IPS-15b (cell line): ENCODE results near the gene ZNF213.

ENCODE experiments used
- H3K27me3 ChIP-seq: one replicate; pipeline ENCODE4 v1.6.1; 2013; ENCODE audit warnings: low read length; ENCODE audit not compliant: control insufficient read depth, insufficient read depth
- H3K36me3 ChIP-seq: one replicate; pipeline ENCODE4 v1.6.1; 2013; ENCODE audit warnings: low read length; ENCODE audit not compliant: control insufficient read depth, insufficient read depth
- H3K4me1 ChIP-seq: one replicate; pipeline ENCODE4 v1.6.1; 2013; ENCODE audit warnings: mild to moderate bottlenecking, low read length; ENCODE audit not compliant: control insufficient read depth, insufficient read depth
- H3K4me3 ChIP-seq: one replicate; pipeline ENCODE4 v1.5.1; 2013; ENCODE audit warnings: low read depth, low read length
- H3K9ac ChIP-seq: one replicate; pipeline ENCODE4 v1.6.1; 2013; ENCODE audit warnings: low read depth, mild to moderate bottlenecking, low read length
- H3K9me3 ChIP-seq: one replicate; pipeline ENCODE4 v1.6.1; 2013; ENCODE audit warnings: mild to moderate bottlenecking, low read length; ENCODE audit not compliant: control insufficient read depth, insufficient read depth

ZNF213 gene

DNA sequence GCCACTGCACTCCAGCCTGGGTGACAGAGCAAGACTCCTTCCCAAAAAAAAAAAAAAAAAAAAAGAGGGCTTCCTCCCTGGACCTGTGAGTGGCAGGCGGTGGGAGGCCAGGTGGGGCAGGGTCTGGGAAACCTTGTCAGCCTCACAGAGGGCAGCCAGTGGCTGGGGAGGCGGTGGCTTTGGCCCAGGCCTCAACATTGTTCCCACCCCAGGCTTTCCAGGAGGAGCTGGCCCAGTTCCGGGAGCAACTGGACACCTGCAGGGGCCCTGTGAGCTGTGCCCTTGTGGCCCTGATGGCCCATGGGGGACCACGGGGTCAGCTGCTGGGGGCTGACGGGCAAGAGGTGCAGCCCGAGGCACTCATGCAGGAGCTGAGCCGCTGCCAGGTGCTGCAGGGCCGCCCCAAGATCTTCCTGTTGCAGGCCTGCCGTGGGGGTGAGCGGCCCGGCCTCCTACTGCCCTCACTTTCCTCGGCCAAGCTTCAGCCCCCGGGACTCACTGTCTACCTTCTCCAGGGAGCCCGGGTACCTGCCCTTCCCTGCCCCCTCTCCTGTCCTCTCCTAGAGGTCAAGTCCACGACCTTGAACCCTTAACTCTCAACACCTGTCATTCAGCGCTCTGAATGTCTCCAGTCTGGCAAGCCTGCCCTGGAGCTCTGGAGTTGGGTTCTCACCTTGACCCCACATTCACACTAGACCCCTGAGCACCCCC lies 12.4 kb downstream of the ZNF213 start:
- Histone ChIP-seq H3K36me3 (peaks cover 7% of the 10 kb centered on the region), H3K4me1 (no peaks in the 10 kb centered on the region), H3K4me3 (no peak overlapping the region), H3K9me3 (no peaks in the 10 kb centered on the region), H3K9ac (no peak overlapping the region), H3K27me3 (peaks cover 20% of the 10 kb centered on the region)

DNA sequence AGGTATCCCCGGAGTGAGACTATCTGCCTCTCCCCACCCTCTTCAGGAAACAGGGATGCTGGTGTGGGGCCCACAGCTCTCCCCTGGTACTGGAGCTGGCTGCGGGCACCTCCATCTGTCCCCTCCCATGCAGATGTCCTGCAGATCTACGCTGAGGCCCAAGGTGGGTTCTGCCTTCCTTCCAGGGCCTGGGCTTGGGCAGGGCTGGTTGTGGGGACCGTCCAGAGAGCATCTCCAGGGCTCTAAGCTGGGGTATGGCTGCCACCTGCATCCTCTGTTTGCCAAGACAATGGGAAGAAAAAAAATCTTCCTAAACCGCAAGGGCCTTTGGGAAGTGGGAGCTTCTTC lies 12.9 kb downstream of the ZNF213 start:
- no peak overlapping the region for H3K4me3 ChIP-seq
- H3K36me3 ChIP-seq = peaks cover 2% of the 10 kb centered on the region
- no peak overlapping the region for H3K9ac ChIP-seq
- no peaks in the 10 kb centered on the region for H3K9me3 ChIP-seq
- H3K4me1 ChIP-seq = no peaks in the 10 kb centered on the region
- H3K27me3 ChIP-seq = peaks cover 20% of the 10 kb centered on the region

DNA sequence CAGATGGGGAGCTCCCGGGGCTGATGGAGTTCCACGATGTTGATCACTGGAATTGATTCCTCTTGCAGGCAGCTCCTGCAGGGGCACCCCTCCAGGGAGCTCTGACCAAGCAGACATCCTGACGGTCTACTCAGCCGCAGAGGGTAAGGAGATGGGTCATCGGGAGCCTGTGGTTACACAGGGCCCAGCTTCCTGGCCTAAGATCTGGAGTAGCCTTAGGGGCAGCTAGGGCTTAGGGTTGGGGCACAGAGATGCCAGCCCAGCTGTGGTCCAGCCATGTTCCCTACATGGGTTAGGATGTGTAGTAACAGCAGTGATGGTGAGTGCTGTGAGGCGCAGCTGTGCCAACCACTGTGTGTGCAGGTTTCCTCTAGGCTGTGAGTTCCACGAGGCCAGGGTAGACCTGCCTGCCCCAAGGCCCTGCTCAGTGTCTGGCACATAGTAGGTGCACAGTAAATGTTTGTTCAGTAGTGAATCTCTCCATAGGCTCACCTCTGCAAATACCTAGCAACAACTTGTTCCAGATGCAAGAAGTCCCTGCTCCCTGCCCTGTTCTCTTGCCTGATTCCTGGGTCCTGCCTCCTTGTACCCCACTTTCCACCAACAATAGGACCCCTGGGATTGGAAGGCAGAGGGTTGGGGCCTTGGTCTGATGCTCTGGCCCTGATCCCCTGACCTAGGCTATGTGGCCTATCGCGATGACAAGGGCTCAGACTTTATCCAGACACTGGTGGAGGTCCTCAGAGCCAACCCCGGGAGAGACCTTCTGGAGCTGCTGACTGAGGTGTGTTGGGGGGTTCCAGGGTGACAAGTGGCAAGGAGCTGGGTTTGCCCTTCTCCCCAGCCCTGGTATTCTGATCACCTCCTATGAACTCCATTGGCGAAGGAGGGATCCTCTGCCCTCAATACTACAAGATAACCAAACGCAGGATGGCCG lies 13.7 kb downstream of the ZNF213 start:
- H3K27me3 ChIP-seq = peaks cover 20% of the 10 kb centered on the region
- H3K9ac ChIP-seq = no peak overlapping the region
- no peaks in the 10 kb centered on the region for H3K36me3 ChIP-seq
- H3K4me1 ChIP-seq = no peaks in the 10 kb centered on the region
- H3K4me3 ChIP-seq = no peak overlapping the region
- no peaks in the 10 kb centered on the region for H3K9me3 ChIP-seq

DNA sequence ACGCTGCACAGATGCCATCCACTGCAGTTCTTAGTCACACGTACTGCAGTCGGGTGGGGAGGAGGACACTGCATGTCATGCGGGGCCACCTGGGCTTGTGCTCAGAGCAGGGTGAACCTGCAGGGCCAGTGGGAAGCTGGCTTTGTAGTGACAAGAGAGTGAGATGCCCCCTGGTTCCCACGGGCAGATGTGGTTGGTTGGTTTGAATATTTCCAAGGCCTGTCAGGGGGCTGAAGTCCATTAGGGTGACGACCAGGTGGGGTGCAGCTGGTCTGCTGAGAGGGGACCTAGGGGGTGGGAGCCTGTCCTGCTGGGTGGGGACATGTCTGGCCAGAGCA lies 14.3 kb downstream of the ZNF213 start:
- H3K4me1 ChIP-seq = no peaks in the 10 kb centered on the region
- H3K4me3 ChIP-seq = peak overlapping the region; percentile 97
- H3K9ac ChIP-seq = peak overlapping the region; percentile 37

DNA sequence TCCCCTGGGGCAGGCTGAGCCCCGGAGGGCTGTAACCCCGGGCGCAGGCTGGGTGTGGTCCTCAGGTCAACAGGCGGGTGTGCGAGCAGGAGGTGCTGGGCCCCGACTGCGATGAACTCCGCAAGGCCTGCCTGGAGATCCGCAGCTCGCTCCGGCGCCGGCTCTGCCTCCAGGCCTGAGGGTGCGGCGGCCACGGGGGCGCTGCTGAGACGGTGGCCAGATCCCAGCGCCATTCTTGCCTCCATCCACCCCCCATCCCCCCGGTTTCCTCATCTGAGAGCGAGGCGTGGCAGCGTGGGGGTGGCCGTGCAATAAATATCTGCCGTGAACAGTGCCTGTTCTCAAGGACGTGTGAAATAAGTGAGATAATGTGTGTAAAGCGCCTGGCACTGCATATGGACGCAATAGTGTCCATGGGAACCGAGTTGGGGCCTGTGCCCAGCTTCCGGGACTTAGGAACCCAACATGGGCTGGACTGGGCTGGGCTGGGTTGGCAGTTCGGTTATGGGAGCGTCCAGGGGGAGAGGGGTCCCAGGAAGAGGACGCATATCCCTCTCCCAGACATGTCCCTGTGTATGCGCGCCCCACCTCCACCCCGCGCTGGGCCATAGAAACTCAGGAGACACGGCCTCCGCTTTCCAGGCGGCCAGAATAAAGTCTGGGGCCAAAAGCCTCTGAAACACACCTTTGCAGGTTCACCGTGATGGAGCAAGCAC lies 15.0 kb downstream of the ZNF213 start:
- H3K9ac ChIP-seq = peak overlapping the region; percentile 79
- H3K4me1 ChIP-seq = no peaks in the 10 kb centered on the region
- no peaks in the 10 kb centered on the region for H3K36me3 ChIP-seq
- peaks cover 26% of the 10 kb centered on the region for H3K27me3 ChIP-seq
- no peaks in the 10 kb centered on the region for H3K9me3 ChIP-seq
- peak overlapping the region; percentile 97 for H3K4me3 ChIP-seq

More for the DNA sequence above, 14.3 kb downstream of the ZNF213 start:
- Histone ChIP-seq H3K27me3 (peaks cover 22% of the 10 kb centered on the region), H3K36me3 (no peaks in the 10 kb centered on the region), H3K9me3 (no peaks in the 10 kb centered on the region)

DNA sequence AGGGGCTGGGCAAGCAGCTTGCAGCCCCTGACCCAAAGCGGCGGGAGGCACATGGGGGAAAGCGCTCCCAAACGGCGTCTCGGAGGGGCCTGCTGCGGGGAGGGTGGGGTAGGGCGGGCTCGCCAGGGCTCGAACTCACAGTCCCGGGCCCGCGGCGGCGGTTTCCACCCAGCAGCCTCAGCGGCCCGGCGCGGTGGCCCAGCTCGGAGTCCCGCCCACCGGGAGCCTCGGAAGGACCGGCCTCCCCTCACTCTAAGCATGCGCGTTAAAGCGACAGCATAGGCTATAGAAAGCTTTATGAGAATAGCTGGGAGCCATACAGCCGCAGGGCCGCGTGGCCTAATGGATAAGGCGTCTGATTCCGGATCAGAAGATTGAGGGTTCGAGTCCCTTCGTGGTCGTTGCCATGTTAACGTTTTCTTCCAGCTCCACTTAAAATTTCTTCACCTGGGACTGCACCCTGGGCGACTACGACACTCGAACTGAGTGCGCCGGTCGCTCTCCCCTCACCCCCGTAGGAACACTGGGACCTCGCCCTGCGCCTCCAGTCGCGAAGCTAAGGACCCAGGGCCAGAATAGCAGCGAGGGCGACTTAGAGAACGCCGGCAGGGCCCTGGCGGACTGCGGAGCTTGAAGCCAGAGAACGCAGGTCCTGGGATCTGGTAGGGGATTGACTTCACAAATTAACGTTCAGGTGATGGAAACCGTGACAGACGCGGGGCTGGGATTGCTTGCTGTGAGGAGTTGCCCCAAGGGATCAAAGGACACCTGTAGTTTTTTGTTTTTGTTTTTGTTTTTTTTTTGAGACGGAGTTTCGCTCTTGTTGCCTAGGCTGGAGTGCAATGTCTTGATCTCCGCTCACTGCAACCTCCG lies 15.8 kb downstream of the ZNF213 start:
- Histone ChIP-seq H3K9ac (peak overlapping the region; percentile 79), H3K27me3 (peaks cover 34% of the 10 kb centered on the region), H3K4me1 (no peaks in the 10 kb centered on the region), H3K9me3 (no peaks in the 10 kb centered on the region), H3K4me3 (peak overlapping the region; percentile 97), H3K36me3 (no peaks in the 10 kb centered on the region)

DNA sequence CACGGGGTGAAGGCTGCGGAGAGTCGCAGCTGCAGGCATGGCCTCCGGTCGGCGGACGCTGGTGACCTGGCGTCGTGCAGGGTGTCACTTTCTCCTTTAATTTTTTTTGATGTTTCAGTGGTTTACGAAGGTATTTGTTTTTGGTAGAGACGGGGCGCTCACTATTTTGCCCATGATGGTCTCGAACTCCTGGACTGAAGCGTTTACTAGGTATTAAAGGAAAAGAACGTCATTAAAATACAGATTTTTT lies 17.1 kb downstream of the ZNF213 start:
- Histone ChIP-seq H3K9ac (no peak overlapping the region), H3K27me3 (peaks cover 36% of the 10 kb centered on the region), H3K4me3 (peak overlapping the region; percentile 91), H3K4me1 (no peaks in the 10 kb centered on the region), H3K36me3 (no peaks in the 10 kb centered on the region), H3K9me3 (no peaks in the 10 kb centered on the region)

DNA sequence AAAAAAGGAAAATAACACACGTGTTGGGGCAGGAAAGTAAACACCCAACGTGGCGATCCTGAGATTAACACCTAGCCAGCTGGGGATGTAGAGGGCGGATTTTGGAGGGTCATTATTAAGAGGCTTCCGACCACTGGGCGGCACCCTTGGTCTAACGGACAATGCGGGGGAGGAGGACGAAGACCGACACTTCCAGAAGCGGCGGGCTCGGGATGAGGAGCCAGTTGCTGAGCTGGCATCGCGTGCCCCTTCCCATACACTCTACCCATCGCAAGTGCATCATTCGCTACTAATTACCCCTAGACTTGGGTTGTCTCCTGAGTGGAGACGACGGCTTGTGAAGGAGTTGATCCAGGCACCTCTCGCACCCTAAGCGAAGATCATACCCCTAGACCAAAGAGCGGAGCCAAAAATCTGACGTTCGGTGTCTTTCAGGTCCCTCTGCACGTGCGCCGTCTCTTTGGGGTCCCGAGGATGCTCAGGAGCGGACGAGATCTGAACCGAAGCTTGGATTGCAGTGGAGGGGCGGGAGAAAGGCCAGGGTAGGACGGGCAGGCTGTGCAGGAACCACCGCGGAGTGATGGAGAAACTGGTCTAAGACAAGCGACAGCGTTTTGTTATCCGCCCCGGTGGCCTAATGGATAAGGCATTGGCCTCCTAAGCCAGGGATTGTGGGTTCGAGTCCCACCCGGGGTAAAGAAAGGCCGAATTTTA lies 17.6 kb downstream of the ZNF213 start:
- peak overlapping the region; percentile 51 for H3K9ac ChIP-seq
- no peaks in the 10 kb centered on the region for H3K4me1 ChIP-seq
- peak overlapping the region; percentile 91 for H3K4me3 ChIP-seq
- peaks cover 37% of the 10 kb centered on the region for H3K27me3 ChIP-seq
- no peaks in the 10 kb centered on the region for H3K9me3 ChIP-seq
- H3K36me3 ChIP-seq = no peaks in the 10 kb centered on the region

DNA sequence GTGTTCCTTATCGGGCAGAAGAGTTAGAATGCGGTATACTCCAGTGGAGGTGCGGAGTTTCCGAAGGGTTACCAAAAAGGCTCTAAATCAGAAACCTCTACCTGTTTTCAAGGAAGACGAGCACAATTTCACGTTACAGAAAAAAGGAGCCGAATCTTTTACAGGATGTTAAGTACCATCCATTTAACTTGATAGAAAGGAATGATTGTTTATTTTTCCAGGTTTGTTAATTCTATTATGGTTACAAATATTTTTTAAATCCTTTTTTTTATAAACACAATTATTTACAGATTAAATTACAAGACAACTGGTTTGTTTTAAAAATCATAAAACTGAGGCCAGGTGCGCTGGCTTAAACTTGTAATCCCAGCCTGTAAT lies 18.2 kb downstream of the ZNF213 start:
- H3K4me1 ChIP-seq = no peaks in the 10 kb centered on the region
- no peak overlapping the region for H3K9ac ChIP-seq
- H3K4me3 ChIP-seq = no peak overlapping the region
- peaks cover 37% of the 10 kb centered on the region for H3K27me3 ChIP-seq
- no peaks in the 10 kb centered on the region for H3K36me3 ChIP-seq
- H3K9me3 ChIP-seq = no peaks in the 10 kb centered on the region

DNA sequence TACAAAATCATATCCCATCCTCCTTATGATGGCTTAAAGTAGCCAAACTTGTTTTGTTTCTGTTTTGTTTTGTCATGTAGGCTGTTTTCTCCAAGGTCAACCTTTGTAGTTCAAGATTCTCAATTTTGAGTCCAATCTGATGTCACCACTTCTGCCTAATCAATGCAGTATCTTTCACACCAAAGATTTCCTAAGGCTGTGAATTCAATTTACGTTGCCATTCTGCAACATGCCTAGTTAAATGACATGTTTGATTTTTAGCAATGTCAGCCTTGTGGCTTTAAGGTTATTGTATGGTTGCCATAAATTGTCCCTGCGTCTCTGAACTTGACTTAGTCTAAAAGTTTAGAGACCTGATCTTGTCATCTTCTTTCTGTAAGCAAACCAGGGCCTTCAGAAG lies 20.4 kb downstream of the ZNF213 start:
- H3K9ac ChIP-seq = no peak overlapping the region
- no peaks in the 10 kb centered on the region for H3K4me1 ChIP-seq
- H3K27me3 ChIP-seq = peaks cover 24% of the 10 kb centered on the region

DNA sequence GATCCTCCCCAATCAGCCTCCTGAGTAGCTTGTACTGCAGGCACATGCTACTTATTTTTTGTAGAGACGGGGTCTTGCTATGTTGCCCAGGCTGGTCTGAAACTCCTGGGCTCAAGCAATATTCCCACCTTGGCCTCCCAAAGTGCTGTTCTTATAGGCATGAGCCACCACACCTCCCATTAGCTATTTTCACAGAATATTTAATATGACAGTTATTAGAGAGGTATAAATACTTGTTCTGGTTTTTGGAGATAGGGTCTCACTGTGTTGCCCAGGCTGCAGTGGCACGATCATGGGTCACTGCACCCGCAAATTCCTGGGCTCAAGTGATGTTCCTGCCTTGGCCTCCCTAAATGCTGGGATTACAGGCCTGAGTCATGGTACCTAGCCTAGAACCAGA lies 21.1 kb downstream of the ZNF213 start:
- H3K4me1 ChIP-seq = no peaks in the 10 kb centered on the region
- H3K4me3 ChIP-seq = no peak overlapping the region
- H3K9me3 ChIP-seq = no peaks in the 10 kb centered on the region
- peaks cover 24% of the 10 kb centered on the region for H3K27me3 ChIP-seq
- H3K36me3 ChIP-seq = no peaks in the 10 kb centered on the region
- no peak overlapping the region for H3K9ac ChIP-seq

More for the DNA sequence above, 20.4 kb downstream of the ZNF213 start:
- Histone ChIP-seq H3K9me3 (no peaks in the 10 kb centered on the region), H3K36me3 (no peaks in the 10 kb centered on the region), H3K4me3 (no peak overlapping the region)
